ENCODE data around the gene ARL14. TPM values are rescaled to one million over a fixed set of nuclear protein-coding genes. Genes with fewer than 3 reads are reported as not detected.
A peak's percentile ranks its signal among the peaks of the same experiment; 100 is the strongest.
"Not testable (repeated sequence)": the region's sequence is repeated elsewhere in the genome, so short reads cannot be mapped to it uniquely, and the experiment has no call there.

ARL14 gene
- total RNA-seq, 4 donors from 2014 or later: 2.5 to 28.9 (median 16.5) TPM

GRCh38 chr3:160702290-160702689, 25.3 kb downstream of the ARL14 start:
- no peak for DNase-seq
- Histone ChIP-seq H3K4me1 (no peaks in the 10 kb centered on the region), H3K4me3 (no peak overlapping the region), H3K27ac (no peak overlapping the region), H3K9me3 (no peaks in the 10 kb centered on the region), H3K36me3 (no peaks in the 10 kb centered on the region), H3K27me3 (no peaks in the 10 kb centered on the region)
- TF ChIP-seq CTCF (IDR thresholded peaks at IDR 0.05) (no peak), POLR2A (IDR thresholded peaks at IDR 0.05) (no peak)

GRCh38 chr3:160703974-160704373, 27.0 kb downstream of the ARL14 start:
- H3K36me3 ChIP-seq: no peaks in the 10 kb centered on the region
- H3K9me3 ChIP-seq: no peaks in the 10 kb centered on the region
- no peaks in the 10 kb centered on the region for H3K4me1 ChIP-seq
- H3K27ac ChIP-seq: no peak overlapping the region
- no peak overlapping the region for H3K4me3 ChIP-seq
- no peak for DNase-seq
- TF ChIP-seq POLR2A (IDR thresholded peaks at IDR 0.05) (no peak), CTCF (IDR thresholded peaks at IDR 0.05) (no peak)
- no peaks in the 10 kb centered on the region for H3K27me3 ChIP-seq

- no peaks in the 10 kb centered on the region for H3K4me1 ChIP-seq
- H3K27ac ChIP-seq: no peak overlapping the region
- DNase-seq: peak in 1 of 3 donors; percentile 56
- no peaks in the 10 kb centered on the region for H3K27me3 ChIP-seq
- no peak overlapping the region for H3K4me3 ChIP-seq
- H3K9me3 ChIP-seq: no peaks in the 10 kb centered on the region
- no peaks in the 10 kb centered on the region for H3K36me3 ChIP-seq
- no peak for TF ChIP-seq POLR2A (IDR thresholded peaks at IDR 0.05)
- TF ChIP-seq CTCF (IDR thresholded peaks at IDR 0.05): peak in 5 of 6 experiments; percentile 33 to 66 (median 63)
These were observed 30.3 kb downstream of the ARL14 start for GRCh38 chr3:160707187-160707794.

GRCh38 chr3:160709477-160710182, 32.7 kb downstream of the ARL14 start:
- Histone ChIP-seq H3K36me3 (no peaks in the 10 kb centered on the region), H3K4me1 (no peaks in the 10 kb centered on the region), H3K4me3 (no peak overlapping the region), H3K27ac (no peak overlapping the region), H3K9me3 (no peaks in the 10 kb centered on the region), H3K27me3 (no peaks in the 10 kb centered on the region)
- no peak for DNase-seq
- TF ChIP-seq POLR2A (IDR thresholded peaks at IDR 0.05) (no peak), CTCF (IDR thresholded peaks at IDR 0.05) (no peak)

- H3K9me3 ChIP-seq, H3K27me3 ChIP-seq, H3K4me1 ChIP-seq, H3K36me3 ChIP-seq, H3K27ac ChIP-seq, H3K4me3 ChIP-seq, DNase-seq: not testable (repeated sequence)
These were observed 36.2 kb downstream of the ARL14 start for GRCh38 chr3:160713144-160713543.

- TF ChIP-seq POLR2A (IDR thresholded peaks at IDR 0.05) (no peak), CTCF (IDR thresholded peaks at IDR 0.05) (no peak)
- no peak for DNase-seq
- Histone ChIP-seq H3K27ac (no peak overlapping the region), H3K27me3 (no peaks in the 10 kb centered on the region), H3K4me1 (no peaks in the 10 kb centered on the region), H3K9me3 (no peaks in the 10 kb centered on the region), H3K4me3 (no peak overlapping the region), H3K36me3 (no peaks in the 10 kb centered on the region)
These were observed 42.8 kb downstream of the ARL14 start for GRCh38 chr3:160719710-160720109.
